Inflammatory macrophage treated with lipopolysaccharide for 4 hours (primary cell): ENCODE measurements around the gene GMIP.
"Not testable (repeated sequence)": the region's sequence is repeated elsewhere in the genome, so short reads cannot be mapped to it uniquely, and the experiment has no call there.

ENCODE experiments used
- DNase-seq: peaks from one replicate; pipeline ENCODE4 v3.0.0-alpha.2; 2020

GMIP gene

DNA sequence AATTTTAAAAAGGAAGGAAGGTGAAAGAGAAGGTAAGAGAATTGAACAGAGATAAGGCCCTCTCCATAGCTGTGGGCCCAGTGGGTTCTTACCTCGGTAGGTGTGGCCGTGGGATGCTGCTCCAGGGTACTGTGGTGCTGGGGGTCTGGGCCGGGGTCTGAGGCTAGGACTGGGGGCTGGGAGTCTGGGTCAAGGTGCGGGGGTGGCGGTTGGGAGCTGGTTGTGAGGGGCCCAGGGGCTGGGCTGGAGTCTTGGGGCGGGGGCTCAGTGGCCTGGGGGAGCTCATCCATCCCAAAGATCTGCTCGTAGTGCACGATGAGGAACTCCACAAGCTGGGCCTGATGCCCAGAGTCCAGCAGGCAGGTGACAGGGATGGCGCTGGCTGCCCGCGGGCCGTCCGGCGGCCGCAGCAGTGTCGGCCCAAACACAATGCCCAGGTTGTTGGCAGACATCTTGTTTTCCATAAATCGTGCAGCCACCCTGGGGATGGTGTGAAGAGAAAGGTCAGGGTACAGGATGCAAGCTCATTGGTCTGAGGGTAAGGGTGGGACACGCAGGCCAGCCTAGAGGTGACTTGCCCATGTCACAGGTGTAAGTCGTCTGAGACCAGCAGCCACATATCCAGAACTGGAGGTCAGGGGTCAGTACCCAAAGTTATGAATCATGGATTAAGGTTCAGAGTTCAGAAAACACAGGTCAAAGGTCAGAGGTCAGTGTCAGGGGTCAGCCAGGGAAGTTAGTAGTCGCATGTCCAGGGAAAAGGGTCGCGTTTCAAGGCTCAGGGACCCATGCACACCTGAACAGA lies 9.5 kb downstream of the GMIP start:
- DNase-seq: no peak

DNA sequence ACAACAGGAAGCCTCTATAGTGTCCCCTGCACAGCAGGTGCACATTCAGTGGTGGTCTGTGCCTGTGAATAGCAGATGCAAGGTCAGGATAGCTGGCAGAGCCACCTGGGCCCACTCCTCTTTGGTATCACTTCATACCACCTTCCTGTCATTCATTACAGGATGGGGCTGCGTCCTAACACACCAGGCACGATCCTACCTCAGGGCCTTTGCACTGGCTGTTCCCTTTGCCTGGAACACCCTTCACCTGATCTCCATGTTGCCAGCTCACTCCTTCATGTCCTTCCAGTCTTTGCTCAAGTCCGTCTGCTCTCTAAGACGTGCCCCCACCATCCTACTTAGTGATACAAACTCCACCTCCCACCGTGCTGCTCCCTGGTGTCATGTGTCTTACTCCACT lies 10.8 kb downstream of the GMIP start:
- DNase-seq: no peak

GRCh38 chr19:19631346-19631745 lies 12.1 kb downstream of the GMIP start:
- no peak for DNase-seq

DNA sequence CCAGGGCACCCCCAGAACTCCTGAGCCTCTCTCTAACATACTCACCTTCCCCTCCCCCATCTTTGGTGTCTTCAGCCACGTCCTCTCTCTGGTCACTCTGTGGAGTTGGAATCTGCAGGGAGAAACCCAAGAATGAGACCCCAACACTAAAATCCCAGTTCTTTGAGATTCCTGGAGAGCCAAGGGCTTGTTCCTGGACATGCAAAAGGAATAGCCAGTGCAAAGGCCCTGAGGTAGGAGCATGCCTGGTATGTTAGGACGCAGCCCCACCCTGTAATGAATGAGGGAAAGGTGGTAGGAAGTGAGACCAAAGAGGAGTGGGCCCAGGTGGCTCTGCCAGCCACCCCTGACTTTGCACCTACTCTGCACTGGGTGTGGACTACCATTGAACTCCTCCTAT lies 13.0 kb downstream of the GMIP start:
- DNase-seq: no peak

DNA sequence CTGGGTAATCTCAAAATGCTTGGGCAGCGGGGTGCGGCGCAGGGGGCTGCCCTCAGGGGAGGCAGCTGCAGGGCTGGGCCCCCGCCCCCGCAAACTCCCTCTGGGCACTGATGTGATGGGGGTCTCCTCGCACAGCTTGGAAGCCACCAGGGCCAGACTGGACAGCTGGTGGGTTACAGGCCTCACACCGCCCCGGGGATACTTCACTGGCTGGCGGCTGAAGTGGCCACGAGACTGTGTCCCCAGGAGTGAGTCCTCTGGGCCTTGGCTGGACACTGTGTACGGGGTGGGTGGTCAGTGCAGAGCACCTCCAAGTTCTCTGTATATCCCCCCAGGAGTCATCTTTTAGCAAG lies 13.4 kb downstream of the GMIP start:
- DNase-seq: no peak

GRCh38 chr19:19628501-19629134 lies 14.8 kb downstream of the GMIP start:
- DNase-seq: peak; percentile 67

DNA sequence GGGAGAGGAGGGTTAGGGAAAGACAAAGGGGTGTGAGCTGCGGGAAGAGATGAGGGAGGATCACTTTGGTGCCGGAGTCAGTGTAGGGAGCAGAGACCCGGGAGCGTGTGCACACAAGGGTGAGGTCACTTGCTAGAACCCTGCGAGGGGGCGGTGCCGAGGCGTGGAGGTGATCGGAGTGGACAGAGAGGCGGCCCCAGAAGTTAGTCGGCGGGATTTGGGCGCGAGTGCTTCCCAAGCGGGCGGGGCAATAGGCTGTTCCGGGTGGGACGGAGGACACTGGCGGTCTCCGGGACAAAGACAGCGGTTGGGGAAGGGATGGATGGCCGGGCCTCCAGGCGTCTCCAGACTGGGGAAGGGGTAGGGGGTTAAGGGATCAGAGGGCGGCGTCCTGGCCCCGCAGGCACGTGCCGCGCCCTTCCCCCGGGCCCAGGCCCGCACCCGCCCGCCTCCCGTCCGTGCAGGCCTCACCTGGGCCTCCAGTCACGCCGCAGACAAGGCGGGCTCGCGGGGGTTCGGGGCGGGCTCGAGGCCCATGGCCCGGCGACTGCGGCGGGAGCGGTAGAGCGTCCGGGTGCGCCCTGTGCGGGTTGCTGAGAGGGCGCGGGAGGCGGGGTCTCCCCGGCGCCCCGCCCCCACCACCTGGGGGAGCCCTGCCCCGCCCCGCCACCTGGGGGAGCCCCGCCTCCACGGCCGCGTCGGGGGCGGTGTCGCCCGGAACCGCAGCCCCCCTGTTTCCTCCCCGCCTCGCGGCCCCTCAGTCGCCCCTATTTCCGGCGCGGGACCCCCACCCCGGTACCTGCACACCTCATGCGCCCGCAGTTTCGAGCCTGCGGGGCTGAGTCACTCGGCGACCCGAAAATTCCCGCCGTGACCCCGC lies 15.6 kb downstream of the GMIP start, which contains the start of gene LPAR2:
LPAR2 (minus strand) TSS at position 600 of the 880 bp plus-strand sequence. CDS start 945 bp downstream, outside the sequence.
- DNase-seq: no peak

DNA sequence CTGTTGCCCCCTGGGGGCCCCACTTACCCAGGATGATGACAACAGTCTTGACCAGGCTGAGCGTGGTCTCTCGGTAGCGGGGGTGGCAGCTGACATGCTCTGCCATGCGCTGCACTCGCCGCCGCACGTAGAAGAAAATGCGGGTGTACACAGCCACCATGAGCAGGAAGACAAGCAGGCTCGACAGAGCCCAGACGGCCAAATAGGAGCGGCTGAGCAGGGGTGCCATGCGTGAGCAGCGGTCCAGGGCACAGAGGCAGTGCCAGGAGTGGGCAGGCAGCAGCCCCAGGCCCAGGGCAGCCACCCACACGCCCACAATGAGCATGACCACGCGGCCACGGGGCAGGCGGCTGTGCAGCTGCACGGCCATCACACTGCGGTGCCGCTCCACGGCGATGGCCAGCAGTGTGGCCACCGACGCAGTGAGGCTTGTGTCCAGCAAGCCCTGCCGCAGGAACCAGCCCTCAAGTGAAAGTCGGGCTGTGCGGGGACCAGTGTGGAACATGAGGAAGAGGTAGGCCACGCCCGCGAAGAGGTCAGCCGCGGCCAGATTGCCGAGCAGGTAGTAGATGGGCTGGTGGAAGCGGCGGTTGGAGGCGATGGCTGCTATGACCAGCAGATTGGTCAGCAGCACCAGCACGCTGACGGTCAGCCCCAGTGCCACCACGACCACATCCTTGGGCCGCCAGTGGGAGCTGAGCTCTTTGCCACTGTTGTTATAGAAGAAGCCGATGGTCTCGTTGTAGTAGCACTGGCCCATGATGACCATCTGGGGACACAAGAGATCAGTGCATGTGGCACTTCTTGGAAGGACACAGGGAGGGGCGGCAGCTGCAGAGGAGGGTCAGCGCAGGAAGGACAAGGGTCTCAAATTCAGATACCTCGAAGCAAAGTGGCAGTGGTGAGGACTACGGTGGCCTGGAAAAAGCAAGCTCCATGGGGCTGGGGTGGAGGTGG lies 16.7 kb downstream of the GMIP start:
- DNase-seq: no peak

- no peak for DNase-seq
Observed at GRCh38 chr19:19624032-19624570, 19.4 kb downstream of the GMIP start.

DNA sequence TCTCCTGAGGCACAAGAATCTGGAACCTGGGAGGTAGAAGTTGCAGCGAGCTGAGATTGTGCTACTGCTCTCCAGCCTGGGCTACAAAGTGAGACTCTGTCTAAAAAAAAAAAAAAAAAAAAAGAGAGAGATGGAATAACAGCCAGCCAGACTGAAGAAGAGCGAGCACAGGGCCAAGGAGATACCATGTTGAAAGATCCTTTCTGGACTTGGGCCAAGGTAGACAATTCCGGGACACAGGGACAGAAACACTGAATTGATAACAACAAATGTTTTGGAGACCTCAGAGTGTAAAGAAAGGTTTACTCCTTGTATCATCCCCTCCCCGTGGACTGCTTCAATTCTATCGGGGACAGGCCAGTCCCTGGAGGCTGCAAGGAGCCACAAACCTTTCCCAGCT lies 20.1 kb downstream of the GMIP start:
- no peak for DNase-seq

- no peak for DNase-seq
Observed at GRCh38 chr19:19619849-19620210, 23.6 kb downstream of the GMIP start.

DNA sequence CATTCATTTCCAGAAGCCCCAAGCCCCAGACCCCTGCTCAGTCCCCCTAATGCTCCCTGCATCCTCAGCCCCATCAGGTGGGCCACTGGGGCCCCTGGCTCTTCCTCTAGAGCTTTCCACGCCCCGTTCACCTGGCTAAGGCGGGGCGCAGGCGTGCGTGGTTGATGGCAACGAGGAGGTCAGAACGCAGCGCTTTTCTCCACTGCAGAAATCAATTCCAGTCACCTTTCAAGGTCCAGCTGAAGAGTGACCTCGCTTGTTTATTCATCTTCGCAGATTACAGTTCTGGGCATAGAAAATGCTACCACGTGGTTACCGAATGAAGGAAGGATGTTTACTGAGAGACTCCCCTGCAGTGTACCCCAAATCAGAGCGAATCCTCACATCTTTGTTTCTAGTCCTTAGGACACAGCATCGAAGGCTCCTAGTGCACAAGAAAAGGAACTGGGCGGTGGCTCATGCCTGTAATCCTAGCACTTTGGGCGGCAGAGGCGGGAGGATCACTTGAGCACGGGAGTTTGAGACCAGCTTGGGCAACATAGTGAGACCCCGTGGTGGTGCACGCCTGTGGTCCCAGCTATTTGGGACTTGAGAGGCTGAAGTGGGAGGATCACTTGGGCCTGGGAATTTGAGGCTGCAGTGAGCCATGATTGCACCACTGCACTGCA lies 24.1 kb downstream of the GMIP start:
- DNase-seq: peak; percentile 38

GRCh38 chr19:19618219-19619051 lies 25.0 kb downstream of the GMIP start, which contains the start of gene PBX4:
TSS of gene PBX4 (minus strand) at chr19:19618687. CDS start at chr19:19618629, 58 bp downstream.
- DNase-seq: peak; percentile 97

- no peak for DNase-seq
Observed at GRCh38 chr19:19615086-19615485, 28.4 kb downstream of the GMIP start.

GRCh38 chr19:19613506-19613905 lies 30.0 kb downstream of the GMIP start:
- no peak for DNase-seq

DNA sequence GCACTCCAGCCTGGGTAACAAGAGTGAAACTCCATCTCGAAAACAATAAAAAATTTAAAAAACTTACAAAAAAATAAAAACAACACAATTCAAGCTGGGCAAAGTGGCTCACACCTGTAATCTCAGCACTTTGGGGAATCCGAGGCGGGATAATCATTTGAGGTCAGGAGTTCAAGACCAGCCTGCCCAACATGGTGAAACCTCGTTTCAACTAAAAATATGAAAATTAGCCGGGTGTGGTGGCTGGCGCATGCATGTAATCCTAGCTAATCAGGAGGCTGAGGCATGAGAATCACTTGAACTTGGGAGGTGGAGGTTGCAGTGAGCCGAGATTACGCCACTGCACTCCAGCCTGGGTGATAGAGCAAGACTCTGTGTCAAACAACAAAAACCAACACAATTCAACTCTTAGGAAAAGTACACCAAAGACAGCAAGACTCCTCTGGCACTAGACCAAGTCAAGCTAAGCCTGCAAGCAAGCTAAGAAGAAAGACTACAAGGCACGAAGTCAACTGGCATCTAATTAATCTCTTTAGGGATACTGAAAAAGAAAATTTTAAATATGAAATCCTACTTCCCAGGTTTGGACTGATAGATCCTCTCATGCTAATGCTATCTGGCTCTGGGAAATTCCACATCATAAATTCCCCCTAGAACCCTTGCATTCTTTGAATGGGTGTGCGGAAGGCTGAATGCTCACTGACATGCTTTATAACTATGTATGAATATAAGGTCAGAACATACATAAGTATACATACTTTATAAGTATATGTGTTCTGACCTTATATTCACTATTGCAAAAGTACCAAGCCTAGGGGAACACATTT lies 32.9 kb downstream of the GMIP start:
- no peak for DNase-seq

DNA sequence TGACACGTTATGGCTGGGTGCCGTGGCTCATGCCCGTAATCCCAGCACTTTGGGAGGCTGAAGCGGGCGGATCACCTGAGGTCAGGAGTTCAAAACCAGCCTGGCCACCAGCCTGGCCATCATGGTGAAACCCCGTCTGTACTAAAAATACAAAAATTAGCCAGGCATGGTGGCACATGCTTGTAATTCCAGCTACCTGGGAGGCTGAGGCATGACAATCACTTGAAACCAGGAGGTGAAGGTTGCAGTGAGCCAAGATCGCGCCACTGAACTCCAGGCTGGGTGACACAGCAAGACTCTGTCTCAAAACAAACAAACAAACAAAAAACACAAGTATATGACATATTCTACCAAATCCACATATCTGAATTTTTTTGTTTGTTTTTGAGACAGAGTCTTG lies 36.8 kb downstream of the GMIP start:
- DNase-seq: not testable (repeated sequence)

DNA sequence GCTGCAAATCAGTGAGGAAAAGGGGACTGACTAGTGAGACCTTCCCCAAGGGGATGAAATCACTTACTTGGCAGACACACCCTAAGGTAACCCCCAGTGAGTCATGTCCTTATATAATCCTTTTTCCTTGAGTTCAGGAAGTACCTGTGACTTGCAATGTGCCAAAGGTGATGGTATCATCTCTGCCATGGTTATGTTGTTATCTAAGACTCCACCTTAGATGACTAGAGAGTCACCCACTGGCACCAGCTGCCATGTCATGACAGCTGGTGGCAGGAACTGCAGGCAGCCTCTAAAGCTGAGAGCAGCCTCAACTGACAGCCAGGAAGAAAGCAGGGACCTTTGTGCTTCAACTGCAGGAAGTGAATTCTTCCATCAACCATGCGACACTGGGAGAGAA lies 37.4 kb downstream of the GMIP start:
- peak; percentile 27 for DNase-seq

- DNase-seq: no peak
Observed at GRCh38 chr19:19602713-19603324, 40.6 kb downstream of the GMIP start.
